Mesendoderm (in vitro differentiated cells): ENCODE results near the gene CCNC.

Experiments
- DNase-seq: peaks from one replicate; pipeline ENCODE4 v3.0.0; 2013
- H2AK5ac ChIP-seq: 2 replicates; pipeline ENCODE4 v1.6.1; 2013; ENCODE audit warnings: low read length, inconsistent platforms
- H2BK120ac ChIP-seq: 2 replicates; pipeline ENCODE4 v1.6.1; 2013; ENCODE audit warnings: low read depth, mild to moderate bottlenecking, low read length, moderate library complexity, mixed read lengths
- H2BK15ac ChIP-seq: replicated peaks from 2 replicates; pipeline ENCODE4 v1.6.1; 2013; ENCODE audit warnings: low read depth, mild to moderate bottlenecking, moderate library complexity
- H2BK5ac ChIP-seq: 2 replicates; pipeline ENCODE4 v1.6.1; 2013; ENCODE audit warnings: low read length, inconsistent platforms
- H3K18ac ChIP-seq: 2 replicates; pipeline ENCODE4 v1.6.1; 2013; ENCODE audit warnings: mild to moderate bottlenecking, low read length, mixed read lengths
- H3K23ac ChIP-seq: one replicate; pipeline ENCODE4 v1.6.1; 2013; ENCODE audit warnings: low read length
- H3K27ac ChIP-seq: 2 replicates; pipeline ENCODE4 v1.5.1; 2013; ENCODE audit warnings: low read depth, mild to moderate bottlenecking, inconsistent platforms, low read length, moderate library complexity
- H3K27me3 ChIP-seq: 2 replicates; pipeline ENCODE4 v1.6.1; 2013; ENCODE audit warnings: low read length, control low read depth, mild to moderate bottlenecking, inconsistent platforms; ENCODE audit not compliant: insufficient read depth, poor library complexity
- H3K36me3 ChIP-seq: 2 replicates; pipeline ENCODE4 v1.6.1; 2013; ENCODE audit warnings: low read length, inconsistent platforms; ENCODE audit not compliant: control insufficient read depth, insufficient read depth
- H3K4ac ChIP-seq: one replicate; pipeline ENCODE4 v1.6.1; 2013; ENCODE audit warnings: low read depth, mild to moderate bottlenecking, low read length, moderate library complexity
- H3K4me1 ChIP-seq: 2 replicates; pipeline ENCODE4 v1.6.1; 2013; ENCODE audit warnings: low read depth, low read length, inconsistent platforms; ENCODE audit not compliant: control insufficient read depth
- H3K4me2 ChIP-seq: 2 replicates; pipeline ENCODE4 v1.6.1; 2013; ENCODE audit warnings: low read length
- H3K4me3 ChIP-seq: 2 replicates; pipeline ENCODE4 v1.5.1; 2013; ENCODE audit warnings: mild to moderate bottlenecking, low read length
- H3K56ac ChIP-seq: one replicate; pipeline ENCODE4 v1.6.1; 2013; ENCODE audit warnings: low read length
- H3K79me1 ChIP-seq: 2 replicates; pipeline ENCODE4 v1.6.1; 2013; ENCODE audit warnings: low read length, inconsistent platforms
- H3K79me2 ChIP-seq: 2 replicates; pipeline ENCODE4 v1.6.1; 2013; ENCODE audit warnings: mild to moderate bottlenecking, low read length; ENCODE audit not compliant: control insufficient read depth, insufficient read depth
- H3K9ac ChIP-seq: 2 replicates; pipeline ENCODE4 v1.6.1; 2013; ENCODE audit warnings: low read length, inconsistent platforms
- H4K5ac ChIP-seq: one replicate; pipeline ENCODE4 v1.6.1; 2013; ENCODE audit warnings: low read length
- H4K8ac ChIP-seq: one replicate; pipeline ENCODE4 v1.6.1; 2013; ENCODE audit warnings: low read depth, mild to moderate bottlenecking, control low read depth, low read length, moderate library complexity
- WGBS: extraction: QIAGEN DNeasy Blood & Tissue Kit; methylation state at CpG from one replicate; pipeline ENCODE4 v1.1.7; 2013; ENCODE audit warnings: low lambda C conversion rate, missing lambda C conversion rate; ENCODE audit not compliant: insufficient coverage; ENCODE audit errors: extremely low coverage; 5-methylcytosine and 5-hydroxymethylcytosine counted together

Gene CCNC

DNA sequence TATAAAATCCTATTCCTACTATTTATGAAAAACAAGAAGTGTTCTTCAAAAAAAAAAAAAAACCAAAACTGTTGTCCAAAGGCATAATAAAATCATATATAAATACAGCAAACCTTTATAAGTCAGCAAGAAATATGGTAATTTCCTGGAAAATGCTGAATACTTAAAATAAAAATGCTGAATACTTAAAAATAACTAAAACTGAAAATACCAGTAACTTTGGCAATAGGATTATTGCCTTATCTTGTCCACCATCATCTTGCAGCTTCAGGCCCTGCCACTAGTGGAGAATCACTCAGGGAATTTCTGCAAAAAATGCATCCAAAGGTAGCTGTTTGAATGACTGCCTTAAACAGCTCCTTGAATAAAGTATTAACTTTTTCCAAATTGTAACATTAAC is 24.5 kb downstream of the CCNC start:
- no peak overlapping the region for H2AK5ac ChIP-seq
- H3K9ac ChIP-seq = no peak overlapping the region
- no peak overlapping the region for H3K27ac ChIP-seq

DNA sequence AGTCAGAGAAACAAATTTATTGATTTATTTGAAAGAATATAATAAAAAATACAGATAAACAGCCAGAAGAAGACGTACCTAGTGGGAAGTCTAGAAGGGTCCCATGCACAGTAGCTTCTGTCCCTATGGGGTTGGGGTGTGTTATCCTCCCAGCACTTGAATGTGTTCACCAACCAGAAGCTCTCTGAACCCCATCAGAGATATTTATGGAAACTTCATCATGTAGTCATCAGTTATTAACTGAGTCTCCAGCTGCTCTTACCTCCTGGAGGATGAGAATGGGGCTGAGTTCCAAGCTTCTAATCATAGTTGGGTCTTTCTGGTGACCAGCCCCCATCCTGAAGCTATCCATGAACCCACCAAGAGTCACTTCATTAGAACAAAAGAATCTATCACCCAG is 37.8 kb downstream of the CCNC start:
- Histone ChIP-seq H2BK120ac (no peak overlapping the region), H3K27ac (no peak overlapping the region), H4K8ac (no peak overlapping the region), H3K27me3 (no peaks in the 10 kb centered on the region), H3K4me3 (no peak overlapping the region), H3K79me2 (no peaks in the 10 kb centered on the region), H3K79me1 (no peaks in the 10 kb centered on the region), H4K5ac (no peak overlapping the region), H3K18ac (no peak overlapping the region), H3K4ac (no peak overlapping the region), H3K23ac (no peak overlapping the region), H3K9ac (no peak overlapping the region), H3K4me2 (no peak overlapping the region), H2BK15ac (no peak overlapping the region), H3K4me1 (no peaks in the 10 kb centered on the region), H2AK5ac (no peak overlapping the region), H3K56ac (no peak overlapping the region), H2BK5ac (no peak overlapping the region), H3K36me3 (no peaks in the 10 kb centered on the region)
- no peak for DNase-seq
- WGBS = no CpG with 5 or more reads among the region's 1 CpG

More for the DNA sequence above, 24.5 kb downstream of the CCNC start:
- H3K79me1 ChIP-seq = no peaks in the 10 kb centered on the region
- no peak overlapping the region for H3K23ac ChIP-seq
- H3K27me3 ChIP-seq = no peaks in the 10 kb centered on the region
- no peak overlapping the region for H4K8ac ChIP-seq
- no peaks in the 10 kb centered on the region for H3K36me3 ChIP-seq
- no peak overlapping the region for H4K5ac ChIP-seq
- no peak overlapping the region for H2BK15ac ChIP-seq
- no peak overlapping the region for H3K18ac ChIP-seq
- H3K79me2 ChIP-seq = no peaks in the 10 kb centered on the region
- no peak overlapping the region for H2BK120ac ChIP-seq
- H3K56ac ChIP-seq = no peak overlapping the region
- H3K4me3 ChIP-seq = no peak overlapping the region
- H2BK5ac ChIP-seq = no peak overlapping the region
- H3K4ac ChIP-seq = no peak overlapping the region
- H3K4me2 ChIP-seq = no peak overlapping the region
- H3K4me1 ChIP-seq = no peaks in the 10 kb centered on the region
- DNase-seq = no peak

DNA sequence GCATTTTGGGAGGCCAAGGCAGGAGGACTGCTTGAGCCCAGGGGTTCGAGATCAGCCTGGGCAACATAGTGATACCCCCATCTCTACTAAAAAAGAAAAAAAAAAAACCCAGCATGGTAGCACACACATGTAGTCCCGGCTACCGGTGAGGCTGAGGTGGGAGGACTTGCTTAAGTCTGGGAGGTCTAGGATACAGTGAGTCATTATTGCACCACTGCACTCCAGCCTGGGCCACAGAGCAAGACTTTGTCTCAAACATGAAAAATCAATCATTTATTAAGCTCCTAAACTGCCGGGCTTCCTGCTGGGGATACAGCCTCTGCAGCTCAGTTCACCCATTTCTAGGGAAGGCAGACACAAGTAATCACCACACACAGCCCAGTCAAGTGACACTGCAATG is 45.9 kb downstream of the CCNC start:
- H2AK5ac ChIP-seq = no peak overlapping the region
- H3K9ac ChIP-seq = no peak overlapping the region
- no peaks in the 10 kb centered on the region for H3K27me3 ChIP-seq
- H3K27ac ChIP-seq = no peak overlapping the region
- no peak overlapping the region for H2BK120ac ChIP-seq
- H3K18ac ChIP-seq = no peak overlapping the region
- H3K36me3 ChIP-seq = no peaks in the 10 kb centered on the region
- WGBS = no CpG with 5 or more reads among the region's 4 CpGs
- H2BK5ac ChIP-seq = no peak overlapping the region
- no peaks in the 10 kb centered on the region for H3K4me1 ChIP-seq
- H3K4me2 ChIP-seq = no peak overlapping the region
- H3K23ac ChIP-seq = no peak overlapping the region
- H3K4me3 ChIP-seq = no peak overlapping the region
- H4K5ac ChIP-seq = no peak overlapping the region
- H3K56ac ChIP-seq = no peak overlapping the region
- no peak overlapping the region for H2BK15ac ChIP-seq
- no peak overlapping the region for H3K4ac ChIP-seq
- H3K79me2 ChIP-seq = peaks cover 2% of the 10 kb centered on the region
- no peak overlapping the region for H4K8ac ChIP-seq
- DNase-seq = peak; percentile 5
- no peaks in the 10 kb centered on the region for H3K79me1 ChIP-seq

DNA sequence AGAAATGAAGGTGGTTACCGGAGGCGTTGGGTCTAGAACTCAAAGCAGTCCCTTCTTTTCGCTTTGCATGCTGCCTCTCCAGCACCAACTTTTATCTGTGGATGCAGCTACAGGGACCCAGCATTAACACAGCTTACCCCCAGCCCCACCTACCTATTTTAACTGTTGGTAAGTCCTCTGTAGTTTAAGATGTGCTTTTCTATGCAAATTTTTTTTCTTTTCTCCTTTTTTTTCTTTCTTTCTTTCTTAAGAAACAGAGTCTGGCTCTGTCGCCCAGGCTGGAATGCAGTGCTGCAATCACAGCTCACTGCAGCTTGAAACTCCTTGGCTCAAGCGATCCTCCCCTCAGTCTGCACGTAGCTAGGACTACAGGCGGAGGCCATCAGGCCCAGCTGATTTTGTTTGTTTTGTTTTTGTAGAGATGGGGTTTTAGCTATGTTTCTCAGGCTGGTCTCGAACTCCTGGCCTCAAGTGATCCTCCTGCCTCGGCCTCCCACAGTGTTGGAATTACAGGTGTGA is 46.8 kb downstream of the CCNC start:
- DNase-seq = peak; percentile 72
- peak overlapping the region; percentile 62 for H3K4ac ChIP-seq
- no peaks in the 10 kb centered on the region for H3K4me1 ChIP-seq
- peak overlapping the region; percentile 95 for H3K4me3 ChIP-seq
- H4K5ac ChIP-seq = no peak overlapping the region
- no peak overlapping the region for H2AK5ac ChIP-seq
- H3K9ac ChIP-seq = peak overlapping the region; percentile 81
- peak overlapping the region; percentile 90 for H3K56ac ChIP-seq
- peak overlapping the region; percentile 50 for H3K4me2 ChIP-seq
- peaks cover 2% of the 10 kb centered on the region for H3K79me2 ChIP-seq
- H3K18ac ChIP-seq = peak overlapping the region; percentile 26
- no peak overlapping the region for H3K23ac ChIP-seq
- H3K27me3 ChIP-seq = no peaks in the 10 kb centered on the region
- H3K27ac ChIP-seq = peak overlapping the region; percentile 80
- no peaks in the 10 kb centered on the region for H3K36me3 ChIP-seq
- no peaks in the 10 kb centered on the region for H3K79me1 ChIP-seq
- no CpG with 5 or more reads among the region's 9 CpGs for WGBS
- H4K8ac ChIP-seq = no peak overlapping the region
- peak overlapping the region; percentile 54 for H2BK5ac ChIP-seq
- no peak overlapping the region for H2BK120ac ChIP-seq
- no peak overlapping the region for H2BK15ac ChIP-seq

DNA sequence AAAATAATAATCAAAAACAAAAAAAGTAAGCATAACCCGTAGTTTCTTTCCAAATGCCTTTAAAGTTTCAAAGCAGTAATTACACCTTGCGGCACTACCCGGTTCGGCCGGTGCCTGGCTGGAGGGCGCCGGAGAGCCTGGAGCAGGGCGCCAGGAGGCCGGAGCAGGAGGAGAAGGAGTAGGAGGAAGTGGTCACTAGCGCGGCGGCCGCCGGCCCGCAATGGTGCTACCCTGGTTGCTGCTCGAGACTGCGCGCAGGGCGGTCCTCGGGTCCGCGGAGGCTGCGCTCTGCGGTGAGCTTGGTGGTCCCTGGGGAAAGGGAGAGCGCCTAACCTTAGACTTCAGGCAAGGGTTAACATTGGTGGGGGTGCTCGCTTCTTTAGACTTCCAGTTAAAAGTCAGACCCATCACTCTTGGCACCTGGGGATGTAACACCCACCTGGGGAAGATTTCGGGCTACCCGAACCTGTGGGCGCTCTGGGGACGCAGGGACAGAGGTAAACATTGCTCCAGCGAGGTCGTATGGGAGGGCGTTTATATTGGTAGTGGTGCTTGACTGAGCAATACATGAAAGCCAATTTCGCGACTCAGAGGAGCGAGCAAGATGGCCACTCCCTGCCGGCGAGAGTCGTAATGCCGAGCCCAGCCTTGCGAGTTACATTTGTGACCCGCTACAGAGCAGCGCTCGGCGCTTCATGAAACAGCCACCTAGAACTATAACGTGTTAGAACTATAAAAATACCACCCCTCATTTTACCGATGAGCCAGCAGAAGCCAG is 47.4 kb downstream of the CCNC start:
- Histone ChIP-seq H2BK5ac (peak overlapping the region; percentile 90), H2BK15ac (no peak overlapping the region), H2AK5ac (no peak overlapping the region), H3K4me3 (peak overlapping the region; percentile 95), H3K4me1 (no peaks in the 10 kb centered on the region), H3K27me3 (no peaks in the 10 kb centered on the region), H3K56ac (peak overlapping the region; percentile 90), H3K36me3 (no peaks in the 10 kb centered on the region), H3K23ac (peak overlapping the region; percentile 15), H3K4me2 (peak overlapping the region; percentile 50), H4K8ac (peak overlapping the region; percentile 3), H3K27ac (peak overlapping the region; percentile 80), H3K4ac (no peak overlapping the region), H2BK120ac (no peak overlapping the region), H3K79me1 (no peaks in the 10 kb centered on the region), H3K18ac (peak overlapping the region; percentile 75), H3K79me2 (peaks cover 2% of the 10 kb centered on the region), H3K9ac (peak overlapping the region; percentile 81), H4K5ac (no peak overlapping the region)
- WGBS = no CpG with 5 or more reads among the region's 47 CpGs
- peak; percentile 89 for DNase-seq

DNA sequence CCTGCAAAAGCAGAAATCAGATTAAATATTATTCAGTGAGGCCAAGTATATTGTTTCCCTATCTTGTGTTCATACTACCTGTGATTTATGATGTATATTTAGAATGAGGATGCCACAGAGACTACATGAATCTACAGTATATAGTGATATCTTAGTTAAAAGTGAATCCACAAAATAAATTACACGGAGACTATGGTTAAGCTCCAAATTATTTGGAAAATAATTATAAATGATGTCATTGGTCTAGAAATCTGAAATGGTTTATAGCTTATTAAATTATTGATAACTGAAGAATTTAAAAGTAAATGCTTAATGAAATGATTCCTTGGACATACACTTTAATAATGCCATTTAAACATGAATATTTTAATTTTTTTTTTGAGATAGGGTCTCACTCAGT is 49.0 kb downstream of the CCNC start:
- H3K27me3 ChIP-seq = no peaks in the 10 kb centered on the region
- DNase-seq = no peak

More for the DNA sequence above, 49.0 kb downstream of the CCNC start:
- no peak overlapping the region for H3K9ac ChIP-seq
- H2BK5ac ChIP-seq = no peak overlapping the region
- peaks cover 3% of the 10 kb centered on the region for H3K79me2 ChIP-seq
- H3K4ac ChIP-seq = no peak overlapping the region
- no CpG with 5 or more reads among the region's 1 CpG for WGBS
- no peak overlapping the region for H4K8ac ChIP-seq
- no peaks in the 10 kb centered on the region for H3K36me3 ChIP-seq
- no peak overlapping the region for H3K4me3 ChIP-seq
- H3K4me2 ChIP-seq = no peak overlapping the region
- no peaks in the 10 kb centered on the region for H3K4me1 ChIP-seq
- no peak overlapping the region for H2AK5ac ChIP-seq
- no peak overlapping the region for H3K56ac ChIP-seq
- H4K5ac ChIP-seq = no peak overlapping the region
- no peak overlapping the region for H2BK120ac ChIP-seq
- H3K79me1 ChIP-seq = no peaks in the 10 kb centered on the region
- no peak overlapping the region for H3K23ac ChIP-seq
- no peak overlapping the region for H3K18ac ChIP-seq
- no peak overlapping the region for H3K27ac ChIP-seq
- H2BK15ac ChIP-seq = no peak overlapping the region
